TTC549 (cell line): ENCODE measurements around the gene MPPED1.

Experiments
- FAIRE-seq: peaks from 2 replicates; lab custom pipeline; 2012; peaks lifted over from hg19 to GRCh38; lab: Jason Lieb, UNC

Gene MPPED1

GRCh38 chr22:43392385-43392989, 19.3 kb upstream of the MPPED1 start:
- no peak for FAIRE-seq

- FAIRE-seq: no peak
Observed at GRCh38 chr22:43393132-43393843, 18.5 kb upstream of the MPPED1 start.

- no peak for FAIRE-seq
Observed at GRCh38 chr22:43393844-43394474, 17.9 kb upstream of the MPPED1 start.

- no peak for FAIRE-seq
Observed at GRCh38 chr22:43395086-43395695, 16.6 kb upstream of the MPPED1 start.

- no peak for FAIRE-seq
Observed at GRCh38 chr22:43396321-43396933, 15.4 kb upstream of the MPPED1 start.

GRCh38 chr22:43396934-43397457, 14.8 kb upstream of the MPPED1 start:
- FAIRE-seq: no peak

- no peak for FAIRE-seq
Observed at GRCh38 chr22:43397766-43398165, 14.0 kb upstream of the MPPED1 start.

- no peak for FAIRE-seq
Observed at GRCh38 chr22:43398246-43398645, 13.6 kb upstream of the MPPED1 start.

GRCh38 chr22:43398910-43399309, 12.9 kb upstream of the MPPED1 start:
- no peak for FAIRE-seq

GRCh38 chr22:43399338-43399979, 12.4 kb upstream of the MPPED1 start:
- FAIRE-seq: no peak

- no peak for FAIRE-seq
Observed at GRCh38 chr22:43399980-43400358, 11.8 kb upstream of the MPPED1 start.

GRCh38 chr22:43400449-43400848, 11.4 kb upstream of the MPPED1 start:
- FAIRE-seq: no peak

GRCh38 chr22:43401233-43401632, 10.6 kb upstream of the MPPED1 start:
- no peak for FAIRE-seq

GRCh38 chr22:43401661-43402060, 10.2 kb upstream of the MPPED1 start:
- FAIRE-seq: no peak

GRCh38 chr22:43402128-43402527, 9.7 kb upstream of the MPPED1 start:
- no peak for FAIRE-seq

GRCh38 chr22:43404673-43405385, 7.0 kb upstream of the MPPED1 start:
- FAIRE-seq: no peak

GRCh38 chr22:43406186-43406790, 5.5 kb upstream of the MPPED1 start:
- FAIRE-seq: no peak

- no peak for FAIRE-seq
Observed at GRCh38 chr22:43407591-43407990, 4.2 kb upstream of the MPPED1 start.

- FAIRE-seq: no peak
Observed at GRCh38 chr22:43408009-43408408, 3.8 kb upstream of the MPPED1 start.

GRCh38 chr22:43409046-43409445, 2.8 kb upstream of the MPPED1 start:
- no peak for FAIRE-seq

GRCh38 chr22:43409800-43410199, 2.0 kb upstream of the MPPED1 start:
- FAIRE-seq: no peak
